Progenitor cell of endocrine pancreas (in vitro differentiated cells): ENCODE measurements around the gene HFM1. TPM values are rescaled to one million over a fixed set of nuclear protein-coding genes. Genes with fewer than 3 reads are reported as not detected.
"Not testable (repeated sequence)": the region's sequence is repeated elsewhere in the genome, so short reads cannot be mapped to it uniquely, and the experiment has no call there.

Experiments used
- DNase-seq: peaks from one replicate; pipeline ENCODE4 v3.0.0; 2021; ENCODE audit warnings: low spot score; ENCODE audit not compliant: unreplicated experiment
- H3K27ac Mint-ChIP-seq: 2 replicates; pipeline ENCODE4 v1.8.0; 2021; ENCODE audit warnings: mild to moderate bottlenecking, moderate library complexity, mixed read lengths
- H3K27me3 Mint-ChIP-seq: 2 replicates; pipeline ENCODE4 v1.8.0; 2021; ENCODE audit warnings: mixed read lengths
- H3K36me3 Mint-ChIP-seq: 2 replicates; pipeline ENCODE4 v1.8.0; 2022; ENCODE audit warnings: mixed read lengths; ENCODE audit not compliant: insufficient read depth
- H3K4me1 Mint-ChIP-seq: 2 replicates; pipeline ENCODE4 v1.8.0; 2021; ENCODE audit warnings: low read depth, mixed read lengths
- H3K4me3 Mint-ChIP-seq: 2 replicates; pipeline ENCODE4 v1.8.0; 2021; ENCODE audit warnings: low read depth, mild to moderate bottlenecking, moderate library complexity, mixed read lengths
- H3K9me3 Mint-ChIP-seq: 2 replicates; pipeline ENCODE4 v1.8.0; 2021; ENCODE audit warnings: low read depth, mixed read lengths
- CTCF ChIP-seq: fragments of 200-600 bp; sonication (generic); IDR thresholded peaks from one replicate; pipeline ENCODE4 v1.5.0; 2021; ENCODE audit warnings: antibody characterized with exemption, mild to moderate bottlenecking; ENCODE audit not compliant: unreplicated experiment
- total RNA-seq: library from RNA; stranded (reverse); gene quantifications from 2 replicates; pipeline ENCODE4 v1.2.1, GENCODE V29; 2021

Gene HFM1
- total RNA-seq, 1 donor from 2014 or later = 9.5 TPM

- Mint-ChIP-seq H3K27me3 (no peaks in the 10 kb centered on the region), H3K36me3 (peaks cover 28% of the 10 kb centered on the region), H3K4me1 (no peaks in the 10 kb centered on the region), H3K9me3 (peaks cover 28% of the 10 kb centered on the region), H3K4me3 (no peak overlapping the region), H3K27ac (no peak overlapping the region)
- DNase-seq = no peak
- no peak for TF ChIP-seq CTCF
These were observed 96.7 kb downstream of the HFM1 start for GRCh38 chr1:91307784-91308409.

DNA sequence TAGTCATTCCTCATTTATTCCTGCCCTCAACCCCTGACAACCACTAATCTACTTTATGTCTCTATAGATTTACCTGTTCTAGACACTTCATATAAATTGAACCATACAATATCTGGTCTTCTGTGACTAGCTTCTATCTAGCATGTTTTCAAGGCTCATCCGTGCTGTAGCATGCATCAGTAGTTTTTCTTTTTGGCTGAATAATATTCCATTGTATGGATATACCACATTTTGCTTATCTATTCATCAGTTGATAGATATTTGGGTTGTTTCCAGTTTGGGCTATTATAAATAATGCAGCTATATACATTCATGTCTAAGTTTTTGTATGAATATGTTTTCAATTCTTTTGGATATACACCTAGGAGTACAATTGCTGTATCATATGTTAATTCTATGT is 101.5 kb downstream of the HFM1 start:
- H3K9me3 Mint-ChIP-seq = peaks cover 20% of the 10 kb centered on the region
- no peak overlapping the region for H3K4me3 Mint-ChIP-seq
- H3K4me1 Mint-ChIP-seq = no peaks in the 10 kb centered on the region
- H3K36me3 Mint-ChIP-seq = peaks cover 11% of the 10 kb centered on the region
- no peak for TF ChIP-seq CTCF
- DNase-seq = no peak
- H3K27me3 Mint-ChIP-seq = no peaks in the 10 kb centered on the region
- H3K27ac Mint-ChIP-seq = no peak overlapping the region

GRCh38 chr1:91288843-91289553 is 115.6 kb downstream of the HFM1 start:
- DNase-seq, H3K9me3 Mint-ChIP-seq, H3K27ac Mint-ChIP-seq, H3K27me3 Mint-ChIP-seq, H3K4me3 Mint-ChIP-seq, H3K4me1 Mint-ChIP-seq: not testable (repeated sequence)
- peaks cover 11% of the 10 kb centered on the region for H3K36me3 Mint-ChIP-seq

GRCh38 chr1:91286962-91287317 is 117.7 kb downstream of the HFM1 start:
- H3K27me3 Mint-ChIP-seq, DNase-seq, H3K9me3 Mint-ChIP-seq, H3K4me1 Mint-ChIP-seq, H3K4me3 Mint-ChIP-seq, H3K27ac Mint-ChIP-seq: not testable (repeated sequence)
- peaks cover 11% of the 10 kb centered on the region for H3K36me3 Mint-ChIP-seq

- H3K4me3 Mint-ChIP-seq, H3K27ac Mint-ChIP-seq, H3K4me1 Mint-ChIP-seq, DNase-seq, H3K9me3 Mint-ChIP-seq: not testable (repeated sequence)
- H3K36me3 Mint-ChIP-seq = peaks cover 11% of the 10 kb centered on the region
- peaks cover 13% of the 10 kb centered on the region for H3K27me3 Mint-ChIP-seq
These were observed 118.2 kb downstream of the HFM1 start for GRCh38 chr1:91286259-91286961.

- Mint-ChIP-seq H3K27me3 (peaks cover 39% of the 10 kb centered on the region), H3K36me3 (peaks cover 7% of the 10 kb centered on the region), H3K9me3 (no peaks in the 10 kb centered on the region), H3K4me1 (peaks cover 9% of the 10 kb centered on the region), H3K4me3 (no peak overlapping the region), H3K27ac (no peak overlapping the region)
- DNase-seq = no peak
- TF ChIP-seq CTCF = no peak
These were observed 121.3 kb downstream of the HFM1 start for GRCh38 chr1:91283421-91283726.
